ENCODE measurements around the gene HDAC1. TPM values are rescaled to one million over a fixed set of nuclear protein-coding genes. Genes with fewer than 3 reads are reported as not detected.
A peak's percentile ranks its signal among the peaks of the same experiment; 100 is the strongest.
"Not testable (repeated sequence)": the region's sequence is repeated elsewhere in the genome, so short reads cannot be mapped to it uniquely, and the experiment has no call there.

HDAC1 gene
- total RNA-seq (2014; rRNA removed; shearing (Covaris generic); ENCODE audit: low replicate concordance), result 88.0 and 98.3 TPM in 2 replicates

DNA sequence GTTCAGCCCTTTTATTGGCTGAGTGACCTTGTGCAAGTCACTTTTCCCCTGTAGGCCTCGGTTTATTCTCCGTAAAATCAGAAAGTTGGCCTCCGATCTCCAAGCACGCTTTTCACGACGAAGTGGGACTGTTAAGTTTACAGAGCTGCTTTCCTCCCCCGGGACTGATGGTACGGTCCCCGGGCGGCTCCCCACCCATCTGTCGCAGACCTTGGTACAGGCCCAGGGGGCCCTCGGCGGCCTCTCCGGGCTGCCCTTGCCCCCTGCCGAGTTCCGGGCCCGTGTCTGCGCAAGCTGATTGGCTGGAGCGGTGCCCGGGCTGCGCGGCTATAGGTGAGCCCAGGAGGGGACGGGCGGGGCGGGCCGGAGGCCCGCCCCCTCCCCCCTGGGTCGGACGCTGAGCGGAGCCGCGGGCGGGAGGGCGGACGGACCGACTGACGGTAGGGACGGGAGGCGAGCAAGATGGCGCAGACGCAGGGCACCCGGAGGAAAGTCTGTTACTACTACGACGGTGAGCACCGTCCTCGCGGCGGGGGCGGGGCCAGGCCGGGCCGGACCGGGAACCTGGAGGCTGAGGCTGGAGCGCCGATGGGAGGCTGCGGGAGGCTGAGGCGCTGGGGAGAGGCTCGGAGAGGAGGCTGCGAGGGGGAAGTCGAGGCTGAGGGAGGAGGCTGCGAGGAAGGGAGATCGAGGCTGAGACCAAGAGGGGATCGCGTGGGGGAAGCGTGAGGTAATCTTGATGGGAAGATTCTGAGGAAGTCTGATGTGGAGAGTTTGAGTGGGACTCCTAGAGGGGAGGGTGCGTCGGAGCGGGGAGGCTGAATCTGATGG lies at the start of gene HDAC1:
Gene HDAC1, plus strand, starts transcription at position 376 of the 831 bp plus-strand sequence. Its CDS starts 87 bp downstream, at position 463.
- DNase-seq, result peak; percentile 97
- Histone ChIP-seq H3K4me3 (peak within 1 kb of the TSS; percentile 87), H3K27me3 (no peaks in the 10 kb centered on the region), H3K9me3 (no peaks in the 10 kb centered on the region), H3K36me3 (peaks cover 5% of the 10 kb centered on the region)

GRCh38 chr1:32242341-32242851 lies 49.5 kb upstream of the HDAC1 start:
- Histone ChIP-seq H3K36me3 (no peaks in the 10 kb centered on the region), H3K27me3 (no peaks in the 10 kb centered on the region), H3K9me3 (no peaks in the 10 kb centered on the region), H3K4me3 (no peak overlapping the region)
- peak; percentile 44 for DNase-seq

DNA sequence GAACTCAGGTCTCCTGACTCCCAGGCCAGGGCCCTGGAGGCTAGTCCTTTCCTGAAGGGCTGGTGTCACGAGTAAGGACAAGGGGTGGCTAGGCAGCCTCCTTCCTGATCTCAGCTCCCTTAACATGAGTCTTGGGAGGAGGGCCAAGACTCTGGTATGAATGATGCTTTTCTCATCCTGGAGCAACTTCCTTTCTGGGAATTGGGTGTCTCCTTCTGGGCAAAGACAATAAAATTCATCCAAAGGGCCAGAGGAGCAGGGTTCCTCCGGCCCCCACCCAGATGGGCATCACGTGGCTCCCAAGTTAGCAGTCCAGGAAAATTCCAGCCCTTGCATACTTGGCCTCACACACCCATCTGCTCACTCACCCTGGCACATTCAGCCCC lies 45.0 kb upstream of the HDAC1 start, which contains the start of gene FAM167B:
Gene FAM167B, plus strand, starts transcription at position 335 of the 386 bp plus-strand sequence. CDS start 200 bp downstream, outside the sequence.
- no peaks in the 10 kb centered on the region for H3K9me3 ChIP-seq

GRCh38 chr1:32247452-32247851 lies 44.4 kb upstream of the HDAC1 start:
- H3K9me3 ChIP-seq, result no peaks in the 10 kb centered on the region
- no peak for DNase-seq
- H3K4me3 ChIP-seq, result no peak overlapping the region

More for the DNA sequence above, 45.0 kb upstream of the HDAC1 start, which contains the start of gene FAM167B:
- Histone ChIP-seq H3K27me3 (no peaks in the 10 kb centered on the region), H3K36me3 (no peaks in the 10 kb centered on the region), H3K4me3 (no peak within 1 kb of the TSS)
- DNase-seq, result peak; percentile 73

DNA sequence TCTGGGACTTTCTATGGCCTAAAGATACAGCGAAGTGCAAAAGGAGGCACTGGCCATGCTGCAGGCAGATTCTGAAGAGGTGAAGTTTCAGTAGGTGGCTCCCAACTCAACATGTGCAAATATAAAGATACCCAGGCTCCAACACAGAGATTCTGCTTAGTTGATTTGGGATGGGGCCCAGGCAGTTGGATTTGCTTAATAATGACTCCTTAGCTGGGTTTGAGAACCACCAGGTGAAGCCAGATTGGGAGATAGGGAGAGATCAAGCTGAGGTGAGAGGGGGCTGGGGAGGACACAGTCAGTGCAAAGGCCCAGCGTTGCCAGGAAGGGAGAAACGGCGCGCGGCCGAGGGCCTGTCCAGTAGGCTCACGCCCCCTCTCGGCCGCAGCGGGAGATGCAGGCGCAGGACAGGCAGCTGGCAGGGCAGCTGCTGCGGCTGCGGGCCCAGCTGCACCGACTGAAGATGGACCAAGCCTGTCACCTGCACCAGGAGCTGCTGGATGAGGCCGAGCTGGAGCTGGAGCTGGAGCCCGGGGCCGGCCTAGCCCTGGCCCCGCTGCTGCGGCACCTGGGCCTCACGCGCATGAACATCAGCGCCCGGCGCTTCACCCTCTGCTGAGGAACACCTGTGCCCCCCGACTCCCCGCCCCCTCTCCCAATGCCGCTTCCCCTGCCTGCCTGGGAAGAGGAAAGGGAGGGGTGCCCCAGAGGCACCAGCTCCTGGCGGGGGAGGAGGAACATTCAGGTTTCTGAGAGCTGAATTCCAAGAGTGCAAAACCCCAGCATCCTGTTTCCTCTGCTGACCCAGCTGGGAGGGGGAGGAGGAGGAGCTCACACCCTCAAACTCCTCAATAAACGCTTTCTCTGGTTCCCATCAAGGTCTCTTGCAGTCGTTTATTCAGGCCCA lies 43.6 kb upstream of the HDAC1 start:
- no peaks in the 10 kb centered on the region for H3K27me3 ChIP-seq
- no peak overlapping the region for H3K4me3 ChIP-seq
- peak; percentile 65 for DNase-seq
- H3K9me3 ChIP-seq, result no peaks in the 10 kb centered on the region
- no peaks in the 10 kb centered on the region for H3K36me3 ChIP-seq

More at GRCh38 chr1:32247452-32247851, 44.4 kb upstream of the HDAC1 start:
- H3K27me3 ChIP-seq, result no peaks in the 10 kb centered on the region
- no peaks in the 10 kb centered on the region for H3K36me3 ChIP-seq

GRCh38 chr1:32249831-32250525 lies 41.9 kb upstream of the HDAC1 start:
- Histone ChIP-seq H3K4me3 (no peak overlapping the region), H3K27me3 (no peaks in the 10 kb centered on the region), H3K36me3 (no peaks in the 10 kb centered on the region), H3K9me3 (no peaks in the 10 kb centered on the region)
- no peak for DNase-seq

GRCh38 chr1:32250893-32251716 lies 40.8 kb upstream of the HDAC1 start, which contains the start of gene LCK:
Gene LCK, plus strand, starts transcription at chr1:32251265. Its CDS starts 23,065 bp downstream, at chr1:32274330.
- DNase-seq, result no peak

GRCh38 chr1:32255072-32256071 lies 36.5 kb upstream of the HDAC1 start:
- H3K27me3 ChIP-seq, result no peaks in the 10 kb centered on the region
- H3K9me3 ChIP-seq, result no peaks in the 10 kb centered on the region
- no peak for DNase-seq
- no peaks in the 10 kb centered on the region for H3K36me3 ChIP-seq
- H3K4me3 ChIP-seq, result no peak overlapping the region

More at GRCh38 chr1:32250893-32251716, 40.8 kb upstream of the HDAC1 start, which contains the start of gene LCK:
- H3K36me3 ChIP-seq, result no peaks in the 10 kb centered on the region
- H3K4me3 ChIP-seq, result no peak within 1 kb of the TSS
- H3K27me3 ChIP-seq, result no peaks in the 10 kb centered on the region
- no peaks in the 10 kb centered on the region for H3K9me3 ChIP-seq

GRCh38 chr1:32256473-32257226 lies 35.2 kb upstream of the HDAC1 start:
- H3K9me3 ChIP-seq, result no peaks in the 10 kb centered on the region
- H3K27me3 ChIP-seq, result no peaks in the 10 kb centered on the region
- DNase-seq, result no peak
- no peak overlapping the region for H3K4me3 ChIP-seq
- H3K36me3 ChIP-seq, result no peaks in the 10 kb centered on the region

- Histone ChIP-seq H3K27me3 (no peaks in the 10 kb centered on the region), H3K9me3 (no peaks in the 10 kb centered on the region), H3K4me3 (no peak overlapping the region), H3K36me3 (no peaks in the 10 kb centered on the region)
- DNase-seq, result no peak
These were observed 34.7 kb upstream of the HDAC1 start for GRCh38 chr1:32257227-32257508.

- H3K9me3 ChIP-seq, DNase-seq, H3K27me3 ChIP-seq, H3K36me3 ChIP-seq, H3K4me3 ChIP-seq: not testable (repeated sequence)
These were observed 28.7 kb upstream of the HDAC1 start for GRCh38 chr1:32263236-32263593.

GRCh38 chr1:32263744-32264143 lies 28.1 kb upstream of the HDAC1 start:
- DNase-seq, result no peak
- H3K36me3 ChIP-seq, result no peaks in the 10 kb centered on the region
- H3K4me3 ChIP-seq, result no peak overlapping the region
- no peaks in the 10 kb centered on the region for H3K9me3 ChIP-seq
- H3K27me3 ChIP-seq, result no peaks in the 10 kb centered on the region

- H3K27me3 ChIP-seq, result no peaks in the 10 kb centered on the region
- no peaks in the 10 kb centered on the region for H3K36me3 ChIP-seq
- no peak overlapping the region for H3K4me3 ChIP-seq
- no peaks in the 10 kb centered on the region for H3K9me3 ChIP-seq
- no peak for DNase-seq
These were observed 26.0 kb upstream of the HDAC1 start for GRCh38 chr1:32265846-32266245.

DNA sequence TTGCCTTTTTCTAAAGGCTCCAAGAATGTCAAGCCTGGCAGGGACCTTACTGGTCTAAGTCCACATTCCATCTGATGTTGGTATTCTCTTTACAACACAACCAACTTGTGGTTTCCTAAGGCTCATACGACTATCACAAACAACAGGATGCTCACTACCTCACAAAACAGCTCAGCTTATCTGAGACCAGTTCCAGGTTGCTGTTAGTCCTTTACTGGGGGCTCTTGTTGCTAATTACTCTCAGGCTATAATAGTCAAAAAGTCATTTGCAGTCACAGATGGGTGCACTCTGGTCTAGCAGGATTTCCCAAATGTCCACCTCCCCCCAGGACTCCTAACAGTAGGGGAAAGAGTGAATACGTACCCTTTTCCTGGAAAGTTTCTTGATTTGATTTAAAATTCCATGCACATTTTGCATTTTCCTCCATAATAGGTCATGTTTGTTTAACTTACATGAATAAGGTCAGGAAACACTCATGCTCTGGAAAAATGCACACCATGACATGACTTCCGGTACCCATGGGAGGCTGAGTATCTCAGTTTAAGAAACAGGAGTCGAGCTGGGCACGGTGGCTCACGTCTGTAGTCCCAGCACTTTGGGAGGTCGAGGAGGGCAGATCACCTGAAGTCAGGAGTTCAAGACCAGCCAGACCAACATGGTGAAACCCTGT lies 24.8 kb upstream of the HDAC1 start:
- DNase-seq, result no peak
- no peaks in the 10 kb centered on the region for H3K27me3 ChIP-seq
- no peaks in the 10 kb centered on the region for H3K36me3 ChIP-seq
- no peaks in the 10 kb centered on the region for H3K9me3 ChIP-seq
- H3K4me3 ChIP-seq, result no peak overlapping the region
